ENCODE data around the gene ZBTB7C. TPM values are rescaled to one million over a fixed set of nuclear protein-coding genes. Genes with fewer than 3 reads are reported as not detected.
A peak's percentile ranks its signal among the peaks of the same experiment; 100 is the strongest.

Gene ZBTB7C
- total RNA-seq, 3 donors from 2014 or later: 0.05 to 0.29 TPM; not detected in 1

DNA sequence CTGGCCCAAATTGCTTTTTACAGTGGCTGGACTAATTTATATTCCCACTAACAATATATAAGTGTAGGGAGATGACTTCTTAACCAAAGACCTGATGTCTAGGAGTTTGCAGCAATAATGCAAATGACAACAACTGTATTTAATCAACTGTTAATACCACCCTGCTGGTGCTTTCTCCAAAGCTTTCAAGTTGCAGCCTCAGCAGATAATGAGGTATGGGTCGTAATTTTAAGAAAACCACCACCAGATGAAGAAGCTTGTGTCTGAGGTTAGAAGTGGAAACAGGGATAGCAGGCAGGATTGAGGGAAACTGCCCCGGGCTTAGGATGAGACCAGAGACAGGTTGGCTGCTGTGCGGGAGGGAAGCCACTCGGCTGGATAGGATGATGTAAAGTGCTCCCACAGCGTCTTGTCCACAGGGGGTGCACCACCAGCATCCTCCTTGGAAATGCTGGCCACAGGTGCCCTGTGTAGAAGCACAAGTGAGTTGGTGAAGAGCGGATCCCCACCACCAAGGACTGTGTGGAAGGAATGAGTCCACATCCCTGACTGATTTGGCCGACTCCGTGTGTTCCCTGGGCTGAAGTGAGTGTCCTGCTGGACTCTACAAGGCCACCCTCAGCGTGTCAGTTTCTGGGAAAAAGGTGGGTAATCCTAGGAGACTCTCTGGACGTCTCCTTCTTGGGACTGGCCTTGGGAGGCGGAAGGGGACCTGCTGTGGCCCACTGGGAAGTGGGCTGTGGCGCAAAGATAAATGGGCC lies 402.6 kb downstream of the ZBTB7C start:
- DNase-seq: no peak
- H3K4me1 Mint-ChIP-seq (ENCODE audit: low read depth): peaks cover 5% of the 10 kb centered on the region
- peak overlapping the region; percentile 40 for H3K4me3 Mint-ChIP-seq
- H3K27me3 Mint-ChIP-seq (ENCODE audit: low read depth): peaks cover 27% of the 10 kb centered on the region
- no peaks in the 10 kb centered on the region for H3K9me3 Mint-ChIP-seq
- no peak for ATAC-seq
- H3K36me3 Mint-ChIP-seq (ENCODE audit: insufficient read depth): no peaks in the 10 kb centered on the region

DNA sequence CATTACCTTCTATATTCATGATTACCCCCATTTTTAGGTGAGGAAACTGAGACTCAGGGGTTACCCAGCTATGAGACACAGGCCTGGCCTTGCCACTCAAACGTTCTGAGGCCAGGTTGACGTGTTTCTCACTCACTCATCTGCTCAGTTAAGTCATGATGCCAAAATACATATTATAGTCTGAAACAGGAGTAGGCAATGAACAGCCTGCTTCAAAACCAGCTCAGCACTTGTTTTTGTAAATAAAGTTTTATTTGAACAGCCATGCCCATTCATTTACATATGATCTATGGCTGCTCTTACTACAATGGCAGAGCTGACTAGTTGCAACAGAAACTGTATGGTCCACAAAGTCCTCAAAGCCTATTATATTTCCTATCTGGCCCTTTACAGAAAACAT lies 404.6 kb downstream of the ZBTB7C start:
- Mint-ChIP-seq H3K4me1 (ENCODE audit: low read depth) (peaks cover 5% of the 10 kb centered on the region), H3K9me3 (no peaks in the 10 kb centered on the region), H3K27me3 (ENCODE audit: low read depth) (peaks cover 21% of the 10 kb centered on the region), H3K36me3 (ENCODE audit: insufficient read depth) (no peaks in the 10 kb centered on the region), H3K4me3 (no peak overlapping the region)
- ATAC-seq (no peak), DNase-seq (no peak)

DNA sequence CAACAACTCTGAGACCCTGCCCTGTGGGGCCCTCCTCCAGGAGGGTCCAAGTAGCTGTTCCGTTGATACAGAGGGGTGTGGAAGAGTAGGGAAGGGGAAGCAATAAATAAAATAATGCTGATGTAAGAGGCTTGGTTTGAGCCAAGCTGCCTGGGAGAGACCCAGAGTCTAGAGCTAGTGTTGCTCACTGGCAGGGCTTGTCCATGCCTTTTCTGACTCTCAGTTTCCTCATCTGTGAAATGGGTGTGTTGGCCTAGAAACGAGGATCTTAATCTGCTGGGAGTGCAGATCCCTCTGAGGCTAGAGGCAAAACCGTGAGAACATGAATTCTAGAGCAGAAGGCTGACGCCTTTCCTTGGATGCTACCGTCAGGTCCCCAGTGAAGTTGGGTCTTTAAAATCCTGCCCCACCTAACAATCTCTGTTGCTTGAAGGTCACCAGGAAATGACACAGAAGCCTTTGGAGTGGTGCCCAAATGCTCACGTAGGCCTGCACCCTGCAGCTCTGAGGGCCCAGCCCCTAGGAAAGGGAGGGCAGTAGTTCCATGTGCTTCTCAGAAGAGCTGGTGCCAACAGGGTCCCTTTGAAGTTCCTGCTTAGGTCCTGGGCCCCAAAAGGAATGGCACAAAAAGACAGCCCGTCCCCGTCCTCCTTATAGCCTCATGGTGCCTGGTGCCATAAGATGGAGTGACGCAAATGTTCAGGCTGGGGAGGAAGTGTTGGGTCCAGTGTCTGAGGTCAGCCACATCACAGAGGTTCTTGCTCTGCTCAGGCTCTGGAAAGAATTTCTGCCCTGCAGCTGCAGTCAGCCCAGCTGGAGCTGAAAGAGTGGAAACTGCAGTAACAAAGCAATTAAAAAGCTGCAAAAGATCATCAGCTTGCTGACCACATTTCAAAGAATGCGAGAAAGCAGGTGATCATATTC lies 405.5 kb downstream of the ZBTB7C start:
- Mint-ChIP-seq H3K4me1 (ENCODE audit: low read depth) (peaks cover 2% of the 10 kb centered on the region), H3K27me3 (ENCODE audit: low read depth) (peaks cover 12% of the 10 kb centered on the region), H3K4me3 (no peak overlapping the region), H3K9me3 (no peaks in the 10 kb centered on the region), H3K36me3 (ENCODE audit: insufficient read depth) (no peaks in the 10 kb centered on the region)
- ATAC-seq (no peak), DNase-seq (no peak)

DNA sequence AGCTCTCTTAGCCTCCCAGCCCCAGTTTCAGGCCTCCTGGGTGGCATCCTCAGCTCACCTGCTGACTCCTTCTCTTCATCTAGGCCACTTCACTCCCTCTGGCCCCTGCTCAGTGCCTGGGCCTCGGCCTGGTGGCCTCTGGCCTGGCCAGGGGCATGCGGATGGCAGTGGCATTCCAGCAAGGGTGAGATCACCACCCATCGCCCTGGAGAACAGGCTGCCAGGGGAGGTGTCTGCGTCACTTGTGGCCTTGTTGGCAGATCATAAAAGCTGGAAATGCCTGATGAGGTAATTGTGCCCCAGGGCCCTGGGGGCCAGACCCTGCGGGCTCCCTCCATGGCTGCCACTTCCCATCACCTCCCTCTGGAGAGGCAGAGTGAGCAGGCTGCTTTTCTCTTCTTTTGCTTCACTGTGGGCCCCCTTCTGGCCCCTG lies 406.2 kb downstream of the ZBTB7C start:
- no peak for ATAC-seq

DNA sequence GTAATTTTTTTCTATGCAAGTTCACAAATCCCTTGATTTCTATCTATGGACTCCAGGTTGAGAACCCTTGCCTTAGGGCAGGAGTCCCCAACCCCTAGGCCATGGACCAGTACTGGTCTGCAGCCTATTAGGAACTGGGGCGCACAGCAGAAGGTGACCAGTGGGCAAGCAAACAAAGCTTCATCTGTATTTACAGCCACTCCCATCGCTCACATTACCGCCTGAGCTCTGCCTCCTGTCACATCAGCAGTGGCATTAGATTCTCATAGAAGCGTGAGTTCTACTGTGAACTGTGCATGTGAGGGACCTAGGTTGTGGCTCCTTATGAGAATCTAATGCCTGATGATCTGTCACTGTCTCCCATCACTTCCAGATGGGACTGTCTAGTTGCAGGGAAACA lies 408.5 kb downstream of the ZBTB7C start:
- ATAC-seq (no peak), DNase-seq (no peak)
- Mint-ChIP-seq H3K36me3 (ENCODE audit: insufficient read depth) (no peaks in the 10 kb centered on the region), H3K4me1 (ENCODE audit: low read depth) (no peaks in the 10 kb centered on the region), H3K4me3 (no peak overlapping the region), H3K27me3 (ENCODE audit: low read depth) (no peaks in the 10 kb centered on the region), H3K9me3 (peaks cover 13% of the 10 kb centered on the region)

More for the DNA sequence above, 406.2 kb downstream of the ZBTB7C start:
- Mint-ChIP-seq H3K4me1 (ENCODE audit: low read depth) (no peaks in the 10 kb centered on the region), H3K4me3 (no peak overlapping the region), H3K27me3 (ENCODE audit: low read depth) (peaks cover 10% of the 10 kb centered on the region), H3K9me3 (no peaks in the 10 kb centered on the region), H3K36me3 (ENCODE audit: insufficient read depth) (no peaks in the 10 kb centered on the region)
- DNase-seq: no peak

DNA sequence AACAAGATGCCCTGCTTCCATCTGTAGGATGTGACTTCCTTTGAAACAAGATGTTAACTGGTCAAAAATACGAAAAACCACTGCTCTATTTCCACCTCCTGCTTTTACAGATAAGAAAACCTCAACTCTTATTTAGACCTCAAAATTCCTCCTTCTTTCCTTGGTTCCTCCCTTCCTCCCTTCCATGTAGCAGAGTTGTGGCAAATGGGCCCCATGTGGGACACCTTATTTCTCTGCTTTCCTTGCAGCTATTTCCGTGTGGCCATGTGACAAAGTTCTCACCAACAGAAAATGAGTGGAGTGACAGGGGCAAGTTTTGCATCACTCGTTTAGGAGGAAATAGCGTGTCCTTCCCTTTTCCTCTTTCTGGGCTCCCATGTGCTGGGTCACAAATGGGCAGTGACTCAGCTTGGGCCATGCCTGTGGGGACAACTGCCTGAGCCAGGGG lies 409.4 kb downstream of the ZBTB7C start:
- H3K9me3 Mint-ChIP-seq: peaks cover 14% of the 10 kb centered on the region
- H3K27me3 Mint-ChIP-seq (ENCODE audit: low read depth): no peaks in the 10 kb centered on the region
- H3K4me1 Mint-ChIP-seq (ENCODE audit: low read depth): no peaks in the 10 kb centered on the region
- H3K4me3 Mint-ChIP-seq: no peak overlapping the region
- DNase-seq (no peak), ATAC-seq (no peak)
- no peaks in the 10 kb centered on the region for H3K36me3 Mint-ChIP-seq (ENCODE audit: insufficient read depth)

DNA sequence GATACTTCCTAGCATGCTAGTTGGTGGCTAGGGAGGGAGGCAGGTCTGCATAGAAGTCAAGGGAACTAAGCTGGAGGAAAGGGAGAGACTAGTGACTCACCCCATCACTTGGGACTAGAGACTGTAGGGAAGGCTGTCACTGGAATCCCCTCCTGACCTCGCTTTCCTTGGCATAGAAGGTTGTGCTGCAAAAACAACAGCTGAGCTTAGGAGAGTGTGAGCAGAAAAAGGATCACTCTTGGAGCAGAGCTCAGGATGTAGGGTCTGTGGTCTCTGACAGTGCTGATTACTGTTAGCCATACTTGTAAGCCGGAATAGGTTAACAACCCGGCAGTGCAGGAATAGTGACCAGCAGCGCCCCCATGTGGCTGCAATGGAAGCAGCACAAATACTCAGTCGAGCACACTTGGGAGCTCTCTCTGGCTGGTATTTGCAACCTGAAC lies 411.8 kb downstream of the ZBTB7C start:
- Mint-ChIP-seq H3K4me3 (no peak overlapping the region), H3K27me3 (ENCODE audit: low read depth) (no peaks in the 10 kb centered on the region), H3K36me3 (ENCODE audit: insufficient read depth) (no peaks in the 10 kb centered on the region), H3K9me3 (peaks cover 14% of the 10 kb centered on the region), H3K4me1 (ENCODE audit: low read depth) (no peaks in the 10 kb centered on the region)
- DNase-seq: peak; percentile 16
- no peak for ATAC-seq

DNA sequence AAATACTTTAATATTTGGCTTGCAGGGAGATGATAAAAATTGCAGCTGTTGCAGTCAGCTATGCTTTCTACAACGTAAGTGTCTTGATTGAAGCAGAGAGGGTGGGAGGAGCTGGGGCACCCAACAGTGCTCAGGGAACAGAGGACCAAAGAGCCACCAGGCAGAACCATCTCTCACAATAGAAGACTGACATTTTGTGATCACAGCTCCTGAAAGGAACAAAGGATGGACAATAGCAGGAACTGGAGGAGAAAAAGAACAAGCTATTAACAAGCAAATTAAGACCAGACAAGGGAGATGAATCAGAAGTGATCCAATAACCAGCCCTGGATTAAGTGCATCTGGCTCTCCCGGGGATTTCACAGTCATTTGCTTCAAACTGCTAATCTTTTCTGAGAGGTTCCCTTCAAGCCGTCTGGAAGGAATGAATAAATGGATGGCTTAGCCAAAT lies 413.1 kb downstream of the ZBTB7C start:
- no peaks in the 10 kb centered on the region for H3K4me1 Mint-ChIP-seq (ENCODE audit: low read depth)
- ATAC-seq (no peak), DNase-seq (no peak)
- H3K36me3 Mint-ChIP-seq (ENCODE audit: insufficient read depth): no peaks in the 10 kb centered on the region
- peaks cover 14% of the 10 kb centered on the region for H3K9me3 Mint-ChIP-seq
- peaks cover 6% of the 10 kb centered on the region for H3K27me3 Mint-ChIP-seq (ENCODE audit: low read depth)
- H3K4me3 Mint-ChIP-seq: no peak overlapping the region

DNA sequence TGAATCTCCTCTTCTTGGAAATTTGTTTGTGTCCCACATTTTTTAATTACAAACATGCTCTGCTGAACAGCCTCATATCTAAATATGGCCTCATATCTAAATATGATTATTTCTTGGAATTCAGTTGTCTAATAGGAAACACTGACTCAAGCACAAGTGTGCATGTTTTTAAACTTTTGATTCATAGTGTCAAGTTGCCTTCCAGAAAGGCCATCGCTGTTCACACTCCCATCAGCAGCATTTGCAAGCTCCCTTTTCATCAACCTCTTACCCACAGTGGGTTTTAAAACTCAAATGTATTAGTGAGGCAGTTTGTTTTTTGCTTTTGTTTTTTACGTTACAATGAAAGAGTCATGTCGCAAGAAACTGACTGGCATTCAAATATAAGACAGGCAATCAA lies 413.5 kb downstream of the ZBTB7C start:
- H3K27me3 Mint-ChIP-seq (ENCODE audit: low read depth): peaks cover 10% of the 10 kb centered on the region
- DNase-seq: no peak
- H3K36me3 Mint-ChIP-seq (ENCODE audit: insufficient read depth): no peaks in the 10 kb centered on the region
- H3K9me3 Mint-ChIP-seq: peaks cover 14% of the 10 kb centered on the region
- no peak for ATAC-seq
- no peaks in the 10 kb centered on the region for H3K4me1 Mint-ChIP-seq (ENCODE audit: low read depth)
- no peak overlapping the region for H3K4me3 Mint-ChIP-seq

DNA sequence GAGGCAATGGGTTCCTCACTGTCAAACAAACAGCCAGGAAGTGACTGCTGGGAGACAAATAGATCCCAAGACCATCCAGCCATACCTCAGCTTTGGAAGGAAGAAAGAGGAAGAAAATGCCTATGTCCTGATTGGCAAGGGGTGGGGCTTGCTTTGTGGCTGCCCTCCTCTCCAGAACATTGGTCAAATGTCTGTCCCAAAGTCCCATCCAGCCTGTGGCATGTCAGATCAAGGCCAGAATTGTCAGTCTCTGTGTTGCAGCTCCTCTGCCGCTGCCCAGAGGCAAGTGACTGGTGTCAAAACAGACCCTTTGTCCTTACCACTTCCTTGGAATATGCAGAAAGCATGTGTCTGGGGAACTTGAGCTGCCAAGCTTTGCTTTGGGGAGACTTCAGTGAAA lies 415.8 kb downstream of the ZBTB7C start:
- Mint-ChIP-seq H3K36me3 (ENCODE audit: insufficient read depth) (no peaks in the 10 kb centered on the region), H3K4me1 (ENCODE audit: low read depth) (no peaks in the 10 kb centered on the region), H3K9me3 (peaks cover 14% of the 10 kb centered on the region), H3K4me3 (no peak overlapping the region), H3K27me3 (ENCODE audit: low read depth) (peaks cover 13% of the 10 kb centered on the region)
- DNase-seq (no peak), ATAC-seq (no peak)

DNA sequence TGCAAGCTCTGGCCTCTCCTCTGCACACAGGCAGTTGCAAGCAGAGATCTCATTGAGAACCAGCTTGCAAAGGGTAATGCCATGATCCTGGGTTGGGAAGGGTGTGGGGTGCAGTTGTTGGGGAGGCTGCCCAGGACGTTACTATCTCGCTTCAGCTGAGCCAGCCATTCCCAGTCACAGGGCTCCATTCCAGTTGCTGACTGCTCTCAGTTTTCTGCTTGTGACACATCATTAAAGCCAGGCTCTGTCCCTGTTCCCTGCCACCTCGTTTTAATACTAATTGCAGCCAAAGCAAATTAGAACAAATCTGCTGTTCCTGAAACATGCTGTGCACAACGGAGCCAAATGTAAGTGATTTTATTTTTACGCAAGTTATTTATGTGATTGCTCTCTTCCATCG lies 416.2 kb downstream of the ZBTB7C start:
- Mint-ChIP-seq H3K4me3 (no peak overlapping the region), H3K4me1 (ENCODE audit: low read depth) (no peaks in the 10 kb centered on the region), H3K9me3 (peaks cover 14% of the 10 kb centered on the region), H3K27me3 (ENCODE audit: low read depth) (peaks cover 13% of the 10 kb centered on the region), H3K36me3 (ENCODE audit: insufficient read depth) (no peaks in the 10 kb centered on the region)
- DNase-seq (no peak), ATAC-seq (no peak)

DNA sequence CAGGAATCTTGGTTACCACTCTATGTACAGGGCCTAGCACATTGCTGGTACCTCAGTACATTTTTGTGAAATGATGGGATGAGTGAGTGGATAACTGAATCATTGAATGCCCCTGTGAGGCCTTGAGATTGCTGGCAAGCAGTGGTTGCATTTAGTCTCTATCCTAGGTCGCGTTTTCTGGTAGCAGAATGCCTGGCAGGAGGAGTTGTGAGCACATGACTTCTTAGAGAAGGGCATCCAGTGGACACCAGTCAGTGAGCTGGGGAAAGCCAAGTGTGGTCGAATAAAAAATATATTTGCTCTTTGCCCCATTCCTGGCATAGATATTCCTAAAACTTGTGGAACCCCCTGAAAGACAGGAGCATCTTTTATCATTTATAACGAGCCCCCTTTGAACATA lies 416.9 kb downstream of the ZBTB7C start:
- peaks cover 13% of the 10 kb centered on the region for H3K27me3 Mint-ChIP-seq (ENCODE audit: low read depth)

DNA sequence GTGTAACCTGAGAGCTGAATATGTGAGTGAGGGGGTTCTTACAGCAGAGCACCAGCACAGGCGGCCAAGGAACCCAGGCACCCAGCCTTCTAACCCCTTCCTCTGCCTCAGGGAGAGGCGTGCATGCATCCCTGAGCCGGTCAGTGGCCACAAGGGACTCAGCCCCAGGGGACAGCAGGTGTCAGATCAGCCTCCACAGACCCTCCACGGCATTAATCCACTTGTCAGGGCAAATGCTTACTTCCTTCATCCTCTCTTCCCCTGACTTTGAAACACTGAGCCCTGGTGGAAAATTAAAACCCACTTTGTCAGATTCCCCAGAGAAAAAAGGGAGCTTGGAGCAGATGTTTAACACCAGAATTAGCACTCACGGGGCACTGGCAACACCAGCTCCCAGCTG lies 418.2 kb downstream of the ZBTB7C start:
- Mint-ChIP-seq H3K4me3 (no peak overlapping the region), H3K36me3 (ENCODE audit: insufficient read depth) (no peaks in the 10 kb centered on the region), H3K4me1 (ENCODE audit: low read depth) (no peaks in the 10 kb centered on the region), H3K27me3 (ENCODE audit: low read depth) (peaks cover 13% of the 10 kb centered on the region), H3K9me3 (peaks cover 3% of the 10 kb centered on the region)
- no peak for DNase-seq
- no peak for ATAC-seq

More for the DNA sequence above, 416.9 kb downstream of the ZBTB7C start:
- ATAC-seq (no peak), DNase-seq (no peak)
- Mint-ChIP-seq H3K36me3 (ENCODE audit: insufficient read depth) (no peaks in the 10 kb centered on the region), H3K9me3 (peaks cover 9% of the 10 kb centered on the region), H3K4me3 (no peak overlapping the region), H3K4me1 (ENCODE audit: low read depth) (no peaks in the 10 kb centered on the region)

DNA sequence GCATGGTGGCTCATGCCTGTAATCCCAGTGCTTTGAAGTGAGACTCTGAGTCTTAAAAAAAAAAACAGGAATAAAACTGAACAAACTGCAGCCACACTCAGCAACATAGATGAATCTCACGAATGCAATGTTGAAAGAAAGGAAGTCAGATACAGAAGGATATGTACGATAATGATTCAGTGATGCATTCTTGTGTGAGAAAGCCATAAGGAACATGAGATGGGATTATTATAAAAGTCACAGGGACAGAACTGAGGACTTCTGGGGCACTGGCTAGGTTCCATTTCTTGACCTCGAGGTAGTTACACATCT lies 421.8 kb downstream of the ZBTB7C start:
- ATAC-seq (no peak), DNase-seq (no peak)
- Mint-ChIP-seq H3K36me3 (ENCODE audit: insufficient read depth) (no peaks in the 10 kb centered on the region), H3K4me1 (ENCODE audit: low read depth) (no peaks in the 10 kb centered on the region), H3K27me3 (ENCODE audit: low read depth) (peaks cover 16% of the 10 kb centered on the region), H3K9me3 (no peaks in the 10 kb centered on the region), H3K4me3 (no peak overlapping the region)
